D721Med (cell line): Measurements from ENCODE around the gene GOLGB1.

Experiments
- DNase-seq: peaks from one replicate; pipeline ENCODE4 v3.0.0; 2011; ENCODE audit warnings: low spot score; ENCODE audit not compliant: insufficient read length
- FAIRE-seq: peaks from 2 replicates; lab custom pipeline; 2011; peaks lifted over from hg19 to GRCh38; lab: Jason Lieb, UNC
- TF ChIP-seq, protein P1 (sequence below): IDR thresholded peaks from 2 replicates; pipeline ENCODE4 v1.5.1; 2012; ENCODE audit warnings: mild to moderate bottlenecking, control low read depth; ENCODE audit not compliant: insufficient read depth; ENCODE audit errors: missing control alignments

GOLGB1 gene

DNA sequence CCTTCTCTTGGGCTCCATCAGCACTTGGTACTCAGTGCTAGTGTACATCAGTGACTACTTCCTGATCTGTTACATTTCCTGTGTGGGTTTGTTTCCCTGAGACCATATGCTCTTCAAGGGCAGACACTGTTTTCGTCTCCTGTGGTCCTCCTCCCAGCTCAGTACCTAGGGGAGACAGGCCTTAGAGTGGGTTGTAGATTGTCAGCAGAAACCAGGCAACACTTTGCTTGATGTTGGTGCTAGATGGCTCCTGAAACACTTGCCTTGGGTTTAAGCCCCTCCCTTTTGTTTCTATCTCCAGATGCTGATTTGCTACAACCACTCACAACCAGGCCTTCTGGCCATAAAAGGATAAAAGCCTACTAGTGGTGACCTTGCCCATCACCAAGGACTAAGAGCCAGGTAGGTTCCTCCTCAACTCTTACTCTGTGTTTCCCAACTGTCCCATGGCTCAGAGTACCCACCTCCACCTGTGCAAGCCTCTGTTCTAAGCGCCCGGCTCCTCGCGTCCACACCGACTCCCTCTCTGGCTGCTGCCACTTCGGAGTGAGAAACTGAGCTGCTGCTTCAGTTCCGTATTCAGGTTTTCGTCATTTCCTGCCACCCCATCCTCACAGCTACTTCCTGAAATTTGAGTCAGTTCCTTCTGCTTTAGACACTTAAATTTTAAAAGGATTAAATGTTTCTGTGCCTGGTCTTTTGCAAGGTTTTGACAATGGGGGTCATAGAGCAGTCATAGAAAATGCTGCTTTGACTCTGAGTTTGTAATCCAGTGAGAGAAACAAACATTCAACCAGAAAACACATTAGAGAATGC, 89.0 kb downstream of the GOLGB1 start, which contains the start of gene HCLS1:
HCLS1 (minus strand) TSS at position 548 of the 816 bp plus-strand sequence. CDS start 2,556 bp downstream, outside the sequence.
- DNase-seq (no peak), FAIRE-seq (no peak)
- TF ChIP-seq, protein P1, sequence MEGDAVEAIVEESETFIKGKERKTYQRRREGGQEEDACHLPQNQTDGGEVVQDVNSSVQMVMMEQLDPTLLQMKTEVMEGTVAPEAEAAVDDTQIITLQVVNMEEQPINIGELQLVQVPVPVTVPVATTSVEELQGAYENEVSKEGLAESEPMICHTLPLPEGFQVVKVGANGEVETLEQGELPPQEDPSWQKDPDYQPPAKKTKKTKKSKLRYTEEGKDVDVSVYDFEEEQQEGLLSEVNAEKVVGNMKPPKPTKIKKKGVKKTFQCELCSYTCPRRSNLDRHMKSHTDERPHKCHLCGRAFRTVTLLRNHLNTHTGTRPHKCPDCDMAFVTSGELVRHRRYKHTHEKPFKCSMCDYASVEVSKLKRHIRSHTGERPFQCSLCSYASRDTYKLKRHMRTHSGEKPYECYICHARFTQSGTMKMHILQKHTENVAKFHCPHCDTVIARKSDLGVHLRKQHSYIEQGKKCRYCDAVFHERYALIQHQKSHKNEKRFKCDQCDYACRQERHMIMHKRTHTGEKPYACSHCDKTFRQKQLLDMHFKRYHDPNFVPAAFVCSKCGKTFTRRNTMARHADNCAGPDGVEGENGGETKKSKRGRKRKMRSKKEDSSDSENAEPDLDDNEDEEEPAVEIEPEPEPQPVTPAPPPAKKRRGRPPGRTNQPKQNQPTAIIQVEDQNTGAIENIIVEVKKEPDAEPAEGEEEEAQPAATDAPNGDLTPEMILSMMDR: no peak

DNA sequence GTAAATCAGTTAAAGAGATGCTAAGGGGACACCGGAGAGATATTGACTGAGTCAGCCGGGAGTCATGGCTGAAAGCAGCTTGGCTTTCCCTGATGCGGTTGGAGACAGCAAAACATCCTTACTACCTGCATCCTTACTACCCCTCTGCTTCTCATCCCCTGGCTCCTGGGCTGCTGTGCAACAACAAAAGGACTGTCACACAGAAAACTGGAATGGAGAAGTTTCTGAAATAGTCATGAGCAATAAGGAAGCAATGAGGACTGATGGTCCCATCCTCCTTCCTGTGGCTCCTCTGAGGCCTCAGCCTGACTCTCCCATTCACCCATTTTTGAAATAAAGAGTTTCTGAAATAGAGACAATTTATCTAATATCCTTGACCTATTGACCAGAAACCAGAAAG, 90.0 kb downstream of the GOLGB1 start:
- TF ChIP-seq, protein P1: no peak
- no peak for FAIRE-seq
- no peak for DNase-seq

DNA sequence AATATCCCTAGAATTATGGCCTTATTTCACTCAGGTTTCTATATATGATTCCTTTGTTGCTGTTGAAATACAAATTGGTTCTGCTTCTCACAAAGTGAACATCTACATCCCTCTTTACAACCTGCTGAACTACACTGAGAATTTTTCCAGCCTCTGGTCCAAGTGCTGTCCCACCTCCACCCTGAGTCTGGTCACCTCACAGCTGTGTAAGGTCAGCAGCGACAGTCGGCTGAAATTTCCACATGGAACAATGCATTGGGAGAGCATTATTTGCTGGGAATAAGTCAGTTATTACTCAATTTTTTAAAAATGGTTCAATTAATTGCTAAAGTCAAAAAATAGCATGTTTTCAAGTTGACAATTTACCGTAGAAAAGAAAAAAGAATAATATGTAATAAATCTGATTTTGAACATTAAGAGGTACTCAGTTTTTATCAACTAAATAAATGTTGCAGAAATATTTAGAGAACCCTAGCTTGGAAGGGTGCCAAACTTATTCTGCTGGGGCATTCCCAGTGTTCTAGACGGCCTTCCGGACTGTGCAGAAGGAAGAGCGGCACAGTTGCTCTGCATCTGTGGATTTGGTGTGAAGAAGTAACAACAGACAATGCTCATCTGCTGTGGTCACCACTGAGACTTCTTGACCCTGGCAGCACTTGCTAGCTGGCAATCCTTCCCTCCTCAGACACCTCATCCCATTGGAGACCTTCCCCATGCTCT, 90.7 kb downstream of the GOLGB1 start:
- TF ChIP-seq, protein P1: no peak
- FAIRE-seq: no peak
- DNase-seq: no peak

DNA sequence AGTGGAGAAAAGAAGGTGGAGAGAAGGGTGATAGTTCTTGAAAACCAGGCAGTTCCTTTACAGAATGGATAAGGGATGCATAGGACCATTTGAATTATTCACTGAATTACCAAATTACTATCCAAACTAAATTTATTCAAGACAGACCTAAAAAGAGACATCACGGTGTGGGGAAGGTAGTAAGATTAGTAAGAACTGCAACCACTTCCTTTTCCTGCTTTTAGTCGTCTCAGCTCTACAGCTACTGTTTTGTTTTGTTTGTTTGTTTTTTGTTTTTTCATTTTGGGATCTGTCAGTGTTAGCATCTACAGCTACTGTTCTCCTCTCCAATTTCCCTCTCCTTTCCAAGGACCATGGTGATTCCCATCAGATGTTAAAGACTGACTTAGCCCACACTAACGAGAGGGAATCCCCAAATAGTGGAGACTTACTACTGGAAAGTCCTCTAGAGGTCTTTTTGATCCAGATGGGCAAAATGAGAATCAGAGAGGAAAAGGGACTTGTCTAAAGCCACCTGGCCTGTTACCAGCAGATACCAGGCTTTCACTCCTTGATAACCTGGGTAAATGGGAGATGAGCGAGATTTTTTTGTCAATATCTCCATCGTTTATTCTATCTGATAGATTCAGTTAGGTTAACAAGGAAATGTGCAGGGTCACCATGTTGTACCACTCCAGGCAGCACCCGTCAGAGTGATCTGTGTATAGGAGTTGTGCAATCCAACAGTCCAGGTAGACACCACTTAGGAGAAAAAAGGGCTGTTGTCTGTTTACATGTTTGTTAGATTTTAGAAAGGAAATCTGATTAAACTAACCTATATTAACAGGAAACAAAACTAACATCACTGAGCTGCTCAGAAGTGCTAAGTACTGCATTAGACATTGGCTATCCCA, 94.8 kb downstream of the GOLGB1 start:
- DNase-seq (no peak), FAIRE-seq (no peak)
- TF ChIP-seq, protein P1: no peak

DNA sequence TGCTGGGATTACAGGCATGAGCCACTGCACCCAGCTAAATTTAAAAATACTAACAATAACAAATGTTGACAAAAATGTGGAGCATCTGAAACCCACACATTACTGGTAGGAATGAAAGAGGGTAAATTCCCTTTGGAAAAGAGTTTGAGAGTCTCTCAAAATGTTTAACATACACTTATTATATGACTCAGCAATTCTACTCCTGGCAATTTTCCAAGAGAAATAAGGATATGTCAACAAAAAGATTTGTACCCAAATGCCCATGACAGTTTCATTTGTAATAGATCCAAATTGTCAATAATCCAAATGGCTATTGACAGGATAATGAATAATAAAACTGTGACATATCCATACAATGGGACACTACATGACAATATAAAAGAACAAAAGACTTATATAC, 97.9 kb downstream of the GOLGB1 start:
- no peak for FAIRE-seq
- TF ChIP-seq, protein P1: no peak
- no peak for DNase-seq

DNA sequence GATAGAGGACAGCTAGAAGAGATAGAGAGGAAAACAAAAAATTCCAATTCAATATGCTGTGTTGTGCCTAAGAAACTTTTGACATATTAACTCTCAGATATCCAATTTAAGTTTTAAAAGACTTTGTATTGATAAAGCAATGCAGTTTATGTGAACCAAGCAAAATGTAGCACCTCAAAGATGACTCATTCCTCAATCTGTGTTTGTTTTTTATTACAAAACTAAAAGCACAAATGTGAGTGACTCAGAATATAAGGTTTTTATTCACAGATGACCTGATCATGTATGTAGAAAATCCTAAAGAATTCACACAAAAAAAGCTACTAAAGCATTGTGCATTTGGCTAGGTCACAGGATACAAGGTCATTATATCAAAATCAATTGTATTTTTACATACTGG, 99.9 kb downstream of the GOLGB1 start:
- DNase-seq (no peak), FAIRE-seq (no peak)
- TF ChIP-seq, protein P1: no peak
